K562 (cell line): ENCODE measurements around the gene NFIC.

Experiments used
- GABPA ChIP-seq: fragments of 200-800 bp; sonication (Bioruptor generic); conservative IDR thresholded peaks from 2 replicates; pipeline ENCODE4 v1.6.1; 2016; ENCODE audit warnings: low read depth, missing genetic modification characterization, missing compliant biosample characterization
- MAFF ChIP-seq: IDR thresholded peaks from 2 replicates; pipeline ENCODE4 v1.6.1; 2012; ENCODE audit warnings: low read length, improper control_type of control experiment
- YY1 ChIP-seq, 3 experiments: IDR thresholded peaks; 2 replicates each; pipeline ENCODE4 v1.6.1; 2011; ENCODE audit warnings: low read length in 2 of 3, mild to moderate bottlenecking in 2 of 3, moderate library complexity in 2 of 3, borderline replicate concordance in 1 of 3, control low read depth in 1 of 3, low read depth in 1 of 3; ENCODE audit not compliant: insufficient read depth in 3 of 3, insufficient replicate concordance in 2 of 3, control insufficient read depth in 1 of 3, insufficient read length in 1 of 3; ENCODE audit errors: extremely low read depth in 1 of 3
- ZNF24 ChIP-seq: fragments of 450-650 bp; IDR thresholded peaks from 2 replicates; pipeline ENCODE4 v1.6.1; 2016
- ZNF398 ChIP-seq: fragments of 250-450 bp; sonication (Bioruptor Pico); IDR thresholded peaks from 2 replicates; pipeline ENCODE4 v1.8.0; 2021; ENCODE audit warnings: moderate library complexity, mild to moderate bottlenecking, inconsistent platforms
- ZNF780A ChIP-seq: fragments of 250-450 bp; sonication (Bioruptor Pico); IDR thresholded peaks from 2 replicates; pipeline ENCODE4 v1.5.0; 2021; ENCODE audit warnings: mild to moderate bottlenecking
- TF ChIP-seq, protein P1 (sequence below): sonication (generic); formaldehyde crosslinking; IDR thresholded peaks from 2 replicates; pipeline ENCODE4 v1.8.1; 2022; ENCODE audit warnings: missing genetic modification reagents
- TF ChIP-seq, protein P2 (sequence below), 2 experiments: fragments of 450-650 bp; IDR thresholded peaks; 2 replicates each; pipeline ENCODE4 v1.6.1; 2016
- TF ChIP-seq, protein P3 (sequence below): sonication (generic); formaldehyde crosslinking; IDR thresholded peaks from 2 replicates; pipeline ENCODE4 v1.9.0; 2022; ENCODE audit warnings: mild to moderate bottlenecking, missing genetic modification reagents

GRCh38 chr19:3517638-3518037 is 151.3 kb downstream of the NFIC start:
- TF ChIP-seq ZNF398 (CRISPR knock-in tag) (no peak), GABPA (tag) (no peak), MAFF (no peak), ZNF24 (no peak), YY1 (IDR thresholded peaks at IDR 0.05; ENCODE audit: borderline replicate concordance in 1 of 3, control insufficient read depth in 1 of 3, extremely low read depth in 1 of 3, insufficient read depth in 3 of 3, insufficient read length in 1 of 3, insufficient replicate concordance in 2 of 3, low read depth in 1 of 3, low read length in 2 of 3) (no peak), ZNF780A (CRISPR knock-in tag) (no peak)
- TF ChIP-seq, protein P1, sequence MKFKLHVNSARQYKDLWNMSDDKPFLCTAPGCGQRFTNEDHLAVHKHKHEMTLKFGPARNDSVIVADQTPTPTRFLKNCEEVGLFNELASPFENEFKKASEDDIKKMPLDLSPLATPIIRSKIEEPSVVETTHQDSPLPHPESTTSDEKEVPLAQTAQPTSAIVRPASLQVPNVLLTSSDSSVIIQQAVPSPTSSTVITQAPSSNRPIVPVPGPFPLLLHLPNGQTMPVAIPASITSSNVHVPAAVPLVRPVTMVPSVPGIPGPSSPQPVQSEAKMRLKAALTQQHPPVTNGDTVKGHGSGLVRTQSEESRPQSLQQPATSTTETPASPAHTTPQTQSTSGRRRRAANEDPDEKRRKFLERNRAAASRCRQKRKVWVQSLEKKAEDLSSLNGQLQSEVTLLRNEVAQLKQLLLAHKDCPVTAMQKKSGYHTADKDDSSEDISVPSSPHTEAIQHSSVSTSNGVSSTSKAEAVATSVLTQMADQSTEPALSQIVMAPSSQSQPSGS, result no peak
- TF ChIP-seq, protein P2, sequence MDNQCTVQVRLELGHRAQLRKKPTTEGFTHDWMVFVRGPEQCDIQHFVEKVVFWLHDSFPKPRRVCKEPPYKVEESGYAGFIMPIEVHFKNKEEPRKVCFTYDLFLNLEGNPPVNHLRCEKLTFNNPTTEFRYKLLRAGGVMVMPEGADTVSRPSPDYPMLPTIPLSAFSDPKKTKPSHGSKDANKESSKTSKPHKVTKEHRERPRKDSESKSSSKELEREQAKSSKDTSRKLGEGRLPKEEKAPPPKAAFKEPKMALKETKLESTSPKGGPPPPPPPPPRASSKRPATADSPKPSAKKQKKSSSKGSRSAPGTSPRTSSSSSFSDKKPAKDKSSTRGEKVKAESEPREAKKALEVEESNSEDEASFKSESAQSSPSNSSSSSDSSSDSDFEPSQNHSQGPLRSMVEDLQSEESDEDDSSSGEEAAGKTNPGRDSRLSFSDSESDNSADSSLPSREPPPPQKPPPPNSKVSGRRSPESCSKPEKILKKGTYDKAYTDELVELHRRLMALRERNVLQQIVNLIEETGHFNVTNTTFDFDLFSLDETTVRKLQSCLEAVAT (IDR thresholded peaks at IDR 0.05), result no peak
- TF ChIP-seq, protein P3, sequence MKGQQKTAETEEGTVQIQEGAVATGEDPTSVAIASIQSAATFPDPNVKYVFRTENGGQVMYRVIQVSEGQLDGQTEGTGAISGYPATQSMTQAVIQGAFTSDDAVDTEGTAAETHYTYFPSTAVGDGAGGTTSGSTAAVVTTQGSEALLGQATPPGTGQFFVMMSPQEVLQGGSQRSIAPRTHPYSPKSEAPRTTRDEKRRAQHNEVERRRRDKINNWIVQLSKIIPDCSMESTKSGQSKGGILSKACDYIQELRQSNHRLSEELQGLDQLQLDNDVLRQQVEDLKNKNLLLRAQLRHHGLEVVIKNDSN (CRISPR knock-in tag), result no peak
